A549 (cell line): ENCODE data around the gene MLANA. TPM values are rescaled to one million over a fixed set of nuclear protein-coding genes. Genes with fewer than 3 reads are reported as not detected.

ENCODE experiments used
- ATAC-seq, 2 experiments: fragments of 200-7000 bp in 1 of 2; fragments of >200 bp in 1 of 2; cut with Nextera tagmentation in 1 of 2; cut with Tn5 transposase in 1 of 2; 3 replicates each; pipeline versions ENCODE4 v1.8.0 to v1.9.1; 2018 to 2020; ENCODE audit warnings: mild to moderate bottlenecking in 1 of 2, moderate library complexity in 1 of 2
- CTCF ChIA-PET: fragments of 300-600 bp; sonication (Branson Sonifier 250); formaldehyde crosslinking; extraction: SDS; loops from one replicate; lab custom pipeline; 2021; ENCODE audit warnings: antibody characterized with exemption, inconsistent platforms; lab: Yijun Ruan, JAX
- POLR2A ChIA-PET: fragments of 350-600 bp; formaldehyde crosslinking; extraction: SDS; loops from one replicate; lab custom pipeline; 2021; ENCODE audit warnings: antibody characterized with exemption, inconsistent platforms; lab: Yijun Ruan, JAX
- DNase-seq, 2 experiments: peaks; one replicate each; pipeline versions ENCODE4 v3.0.0 to v3.0.0-alpha.2; 2011 to 2016; ENCODE audit warnings: low read depth in 1 of 2, low spot score in 1 of 2
- FAIRE-seq: peaks from 2 replicates; lab custom pipeline; 2011; peaks lifted over from hg19 to GRCh38; lab: Jason Lieb, UNC
- H3K27ac ChIP-seq, 2 experiments: fragments of >200 bp; sonication (Bioruptor Twin); formaldehyde crosslinking; 3 replicates each; pipeline ENCODE4 v1.5.1; 2016 to 2017
- H3K4me1 ChIP-seq: fragments of >200 bp; sonication (Bioruptor Twin); formaldehyde crosslinking; 3 replicates; pipeline ENCODE4 v1.6.1; 2016
- H3K4me2 ChIP-seq: fragments of >200 bp; sonication (Bioruptor Twin); formaldehyde crosslinking; 3 replicates; pipeline ENCODE4 v1.6.1; 2016
- H3K4me3 ChIP-seq: fragments of >200 bp; sonication (Bioruptor Twin); formaldehyde crosslinking; 3 replicates; pipeline ENCODE4 v1.5.1; 2016
- H3K9me3 ChIP-seq: fragments of >200 bp; sonication (Bioruptor Twin); formaldehyde crosslinking; 3 replicates; pipeline ENCODE4 v1.6.1; 2016
- BCL3 ChIP-seq: fragments of >200 bp; sonication (Bioruptor Twin); formaldehyde crosslinking; IDR thresholded peaks from 3 replicates; pipeline ENCODE4 v1.6.1; 2016
- CBX2 ChIP-seq: fragments of 200-600 bp; sonication (generic); IDR thresholded peaks from 2 replicates; pipeline ENCODE4 v1.6.1; 2016; ENCODE audit warnings: low read depth, mild to moderate bottlenecking, borderline replicate concordance
- CHD2 ChIP-seq: fragments of 150-350 bp; IDR thresholded peaks from 2 replicates; pipeline ENCODE4 v1.6.1; 2014; ENCODE audit warnings: low read length; ENCODE audit not compliant: partially characterized antibody
- CHD4 ChIP-seq: fragments of 200-600 bp; sonication (generic); IDR thresholded peaks from 2 replicates; pipeline ENCODE4 v1.6.1; 2016; ENCODE audit warnings: antibody characterized with exemption, mild to moderate bottlenecking, borderline replicate concordance
- CTCF ChIP-seq: fragments of >200 bp; sonication (Bioruptor Twin); formaldehyde crosslinking; IDR thresholded peaks from 3 replicates; pipeline ENCODE4 v1.5.1; 2016
- EHF ChIP-seq: fragments of 250-450 bp; sonication (Bioruptor Pico); IDR thresholded peaks from 2 replicates; pipeline ENCODE4 v1.5.0; 2020; ENCODE audit warnings: mild to moderate bottlenecking
- EHMT2 ChIP-seq: fragments of 200-600 bp; sonication (generic); IDR thresholded peaks from 2 replicates; pipeline ENCODE4 v1.6.1; 2016; ENCODE audit warnings: antibody characterized with exemption, low read depth, mild to moderate bottlenecking, moderate library complexity
- EP300 ChIP-seq, 2 experiments: fragments of >200 bp; sonication (Bioruptor Twin); formaldehyde crosslinking; IDR thresholded peaks; 2 replicates in 1 of 2; 3 replicates in 1 of 2; pipeline ENCODE4 v1.6.1; 2016 to 2017
- FOSL2 ChIP-seq, 2 experiments: fragments of 450-650 bp in 1 of 2; fragments of >200 bp in 1 of 2; sonication (Bioruptor Twin) in 1 of 2; formaldehyde crosslinking; IDR thresholded peaks; 2 replicates each; pipeline versions ENCODE4 v1.5.0 to v1.6.1; 2016 to 2020; ENCODE audit warnings: mild to moderate bottlenecking in 1 of 2, moderate library complexity in 1 of 2
- FOXS1 ChIP-seq: fragments of 250-450 bp; sonication (Bioruptor Pico); IDR thresholded peaks from 2 replicates; pipeline ENCODE4 v1.5.0; 2020; ENCODE audit warnings: mild to moderate bottlenecking, moderate library complexity
- HES2 ChIP-seq: fragments of >200 bp; sonication (Bioruptor Twin); formaldehyde crosslinking; IDR thresholded peaks from 2 replicates; pipeline ENCODE4 v1.6.1; 2016
- HEYL ChIP-seq: fragments of 250-450 bp; sonication (Bioruptor Pico); IDR thresholded peaks from 2 replicates; pipeline ENCODE4 v1.8.0; 2021; ENCODE audit warnings: mild to moderate bottlenecking, moderate library complexity
- HOXA7 ChIP-seq: fragments of 250-450 bp; sonication (Bioruptor Pico); IDR thresholded peaks from 2 replicates; pipeline ENCODE4 v1.5.0; 2020; ENCODE audit warnings: mild to moderate bottlenecking, moderate library complexity
- HOXB5 ChIP-seq: fragments of 250-450 bp; sonication (Bioruptor Pico); IDR thresholded peaks from 2 replicates; pipeline ENCODE4 v1.5.0; 2020; ENCODE audit warnings: mild to moderate bottlenecking, moderate library complexity
- JUNB ChIP-seq: fragments of >200 bp; sonication (Bioruptor Twin); formaldehyde crosslinking; IDR thresholded peaks from 2 replicates; pipeline ENCODE4 v1.6.1; 2016
- KDM1A ChIP-seq: fragments of 200-600 bp; sonication (generic); IDR thresholded peaks from 2 replicates; pipeline ENCODE4 v1.6.1; 2016; ENCODE audit warnings: low read depth, mild to moderate bottlenecking
- MAFK ChIP-seq: fragments of 450-650 bp; IDR thresholded peaks from 2 replicates; pipeline ENCODE4 v1.6.1; 2014; ENCODE audit not compliant: partially characterized antibody
- MAX ChIP-seq: IDR thresholded peaks from 2 replicates; pipeline ENCODE4 v1.6.1; 2012
- MAZ ChIP-seq: fragments of 150-350 bp; IDR thresholded peaks from 2 replicates; pipeline ENCODE4 v1.6.1; 2014; ENCODE audit warnings: antibody characterized with exemption, low read depth, low read length, borderline replicate concordance
- MYC ChIP-seq: IDR thresholded peaks from 2 replicates; pipeline ENCODE4 v1.6.1; 2012; ENCODE audit warnings: mild to moderate bottlenecking, inconsistent platforms, low read length, improper control_type of control experiment, borderline replicate concordance
- NPAS2 ChIP-seq: fragments of 250-450 bp; sonication (Bioruptor Pico); IDR thresholded peaks from 2 replicates; pipeline ENCODE4 v1.8.0; 2022; ENCODE audit warnings: mild to moderate bottlenecking, moderate library complexity, borderline replicate concordance
- PBX3 ChIP-seq: IDR thresholded peaks from 2 replicates; pipeline ENCODE4 v1.6.1; 2012
- RCOR1 ChIP-seq: fragments of 150-350 bp; IDR thresholded peaks from 2 replicates; pipeline ENCODE4 v1.6.1; 2014; ENCODE audit warnings: antibody characterized with exemption, low read length, low read depth
- RFX5 ChIP-seq: fragments of 450-650 bp; IDR thresholded peaks from 2 replicates; pipeline ENCODE4 v1.7.1; 2014; ENCODE audit warnings: antibody characterized with exemption, mild to moderate bottlenecking, moderate library complexity
- TP53 ChIP-seq: fragments of 250-450 bp; sonication (Bioruptor Pico); IDR thresholded peaks from 2 replicates; pipeline ENCODE4 v1.5.0; 2021; ENCODE audit warnings: mild to moderate bottlenecking, moderate library complexity
- USF2 ChIP-seq: fragments of 450-650 bp; IDR thresholded peaks from 2 replicates; pipeline ENCODE4 v1.6.1; 2014; ENCODE audit warnings: antibody characterized with exemption
- ZFP36 ChIP-seq: fragments of 450-650 bp; IDR thresholded peaks from 2 replicates; pipeline ENCODE4 v1.6.1; 2014; ENCODE audit warnings: borderline replicate concordance; ENCODE audit not compliant: partially characterized antibody
- ZNF302 ChIP-seq: fragments of 250-450 bp; sonication (Bioruptor Pico); IDR thresholded peaks from 2 replicates; pipeline ENCODE4 v1.9.0; 2021; ENCODE audit warnings: inconsistent platforms, mild to moderate bottlenecking, moderate library complexity
- ZSCAN20 ChIP-seq: fragments of 250-450 bp; sonication (Bioruptor Pico); IDR thresholded peaks from 2 replicates; pipeline ENCODE4 v1.8.0; 2022; ENCODE audit warnings: mild to moderate bottlenecking, moderate library complexity
- WGBS: methylation state at CpG from one replicate; pipeline ENCODE4 v1.1.6; 2017; ENCODE audit errors: missing lambda C conversion rate; 5-methylcytosine and 5-hydroxymethylcytosine counted together
- polyA plus RNA-seq, 4 experiments: library from polyadenylated mRNA; depleted of rRNA in 3 of 4; stranded (reverse); fragments of >200 nt; fragmentation: RNase III in 1 of 4; extraction: RNeasy Plus Mini Kit Qiagen cat#74134 plus additional on column Dnase treatment in 1 of 4; gene quantifications; 2 replicates in 3 of 4; 3 replicates in 1 of 4; pipeline ENCODE4 v1.2.3, GENCODE V29; 2011 to 2017

The MLANA gene
- polyA plus RNA-seq, 2 of the 4 experiments (the other 2 are of a cell fraction) = not detected

- ChIA-PET CTCF (interaction anchor here (1.0 to 6.5 kb wide), 8 partner anchors 8 to 183 kb away, joined by 3 to 64 read pairs (median 10); partner anchors contain the start of gene ERMP1), POLR2A (no interaction called here)
- WGBS = 76% methylated on average over 3 of the region's 3 CpGs
- no peak for ATAC-seq
- Histone ChIP-seq H3K27ac (no peak overlapping the region), H3K4me2 (no peak overlapping the region), H3K4me1 (no peaks in the 10 kb centered on the region), H3K4me3 (no peak overlapping the region), H3K9me3 (no peaks in the 10 kb centered on the region)
- FAIRE-seq = no peak
- TF ChIP-seq FOXS1 (no peak), RFX5 (no peak), NPAS2 (no peak), PBX3 (no peak), MAZ (no peak), HEYL (no peak), MAX (no peak), MYC (no peak), JUNB (no peak), HES2 (no peak), ZSCAN20 (CRISPR knock-in tag) (no peak), RCOR1 (no peak), EHF (CRISPR knock-in tag) (no peak), TP53 (CRISPR knock-in tag) (no peak), HOXA7 (CRISPR knock-in tag) (no peak), CTCF (no peak), ZNF302 (no peak)
- no peak for DNase-seq
These were observed 20.0 kb upstream of the MLANA start for GRCh38 chr9:5870691-5871090.

GRCh38 chr9:5871785-5872184, 18.9 kb upstream of the MLANA start:
- CTCF ChIA-PET = interaction anchor here (1.0 to 6.5 kb wide), 5 partner anchors 15 to 182 kb away, joined by 3 to 64 read pairs (median 4); partner anchors contain the start of gene ERMP1
- 0 out of 3 replicates have a peak, but pooled peaks cover under 1% of the 10 kb centered on the region for H3K4me1 ChIP-seq
- no peak for ATAC-seq
- no peak overlapping the region for H3K4me2 ChIP-seq
- WGBS = 47% methylated on average over 2 of the region's 2 CpGs
- no peaks in the 10 kb centered on the region for H3K9me3 ChIP-seq
- H3K27ac ChIP-seq = peak overlapping the region in 1 of 2 experiments; percentile 22; a peak in 1 of 6 replicates
- POLR2A ChIA-PET = no interaction called here
- TF ChIP-seq MYC (no peak), MAFK (no peak), ZSCAN20 (CRISPR knock-in tag) (no peak), EHMT2 (no peak), BCL3 (no peak), CHD2 (no peak), KDM1A (no peak), RFX5 (no peak), USF2 (no peak), ZFP36 (no peak), FOSL2 (IDR thresholded peaks at IDR 0.05) (no peak), FOSL2 (CRISPR knock-in tag; IDR thresholded peaks at IDR 0.05) (no peak), CHD4 (no peak), CTCF (no peak), PBX3 (no peak), CBX2 (no peak), EP300 (IDR thresholded peaks at IDR 0.05) (no peak), HOXB5 (CRISPR knock-in tag) (no peak)
- no peak overlapping the region for H3K4me3 ChIP-seq
- no peak for FAIRE-seq
- DNase-seq = no peak
